HEK293 (cell line): Measurements from ENCODE around the gene SKIC8.
"Not testable (repeated sequence)": the region's sequence is repeated elsewhere in the genome, so short reads cannot be mapped to it uniquely, and the experiment has no call there.

ENCODE experiments used
- CTCF ChIA-PET: fragments of 350-600 bp; formaldehyde crosslinking; extraction: SDS; loops from one replicate; lab custom pipeline; 2021; ENCODE audit warnings: antibody characterized with exemption; lab: Yijun Ruan, JAX
- POLR2A ChIA-PET: fragments of 300-600 bp; formaldehyde crosslinking; extraction: SDS; loops from one replicate; lab custom pipeline; 2020; ENCODE audit warnings: antibody characterized with exemption, inconsistent platforms; lab: Yijun Ruan, JAX
- H3K27ac ChIP-seq: fragments of 200-500 bp; sonication (Bioruptor generic); 2 replicates; pipeline ENCODE4 v1.5.1; 2014; ENCODE audit warnings: low read depth, low read length, control low read depth, inconsistent platforms; ENCODE audit errors: extremely low read depth
- H3K36me3 ChIP-seq, 2 experiments: fragments of 200-500 bp in 1 of 2; sonication (Bioruptor generic) in 1 of 2; 1 replicate in 1 of 2; 2 replicates in 1 of 2; pipeline ENCODE4 v1.5.1; 2014 to 2017; ENCODE audit warnings: inconsistent platforms in 2 of 2, low read length in 2 of 2; ENCODE audit not compliant: control insufficient read depth in 2 of 2, insufficient read depth in 1 of 2
- H3K4me1 ChIP-seq: fragments of 200-500 bp; sonication (Bioruptor generic); 2 replicates; pipeline ENCODE4 v1.5.1; 2014; ENCODE audit warnings: mild to moderate bottlenecking, low read length, inconsistent platforms; ENCODE audit not compliant: control insufficient read depth, insufficient read depth
- H3K4me3 ChIP-seq: 2 replicates; pipeline ENCODE4 v1.5.1; 2011; ENCODE audit warnings: low read depth, mild to moderate bottlenecking, control low read depth, low read length, moderate library complexity
- H3K9me3 ChIP-seq: fragments of 200-500 bp; sonication (Bioruptor generic); 2 replicates; pipeline ENCODE4 v1.5.1; 2014; ENCODE audit warnings: low read depth, low read length, inconsistent platforms; ENCODE audit not compliant: control insufficient read depth, insufficient read depth
- FEZF1 ChIP-seq: fragments of 450-650 bp; formaldehyde crosslinking; IDR thresholded peaks from 2 replicates; pipeline ENCODE4 v1.5.1; 2016; ENCODE audit warnings: missing biosample characterization, missing genetic modification characterization
- SP2 ChIP-seq: fragments of 450-650 bp; formaldehyde crosslinking; IDR thresholded peaks from 2 replicates; pipeline ENCODE4 v1.5.1; 2016; ENCODE audit warnings: missing biosample characterization, missing genetic modification characterization
- WT1 ChIP-seq: fragments of 450-650 bp; formaldehyde crosslinking; IDR thresholded peaks from 2 replicates; pipeline ENCODE4 v1.5.1; 2016; ENCODE audit warnings: missing biosample characterization, missing genetic modification characterization
- YY2 ChIP-seq: fragments of 450-650 bp; formaldehyde crosslinking; IDR thresholded peaks from 2 replicates; pipeline ENCODE4 v1.5.1; 2016; ENCODE audit warnings: missing biosample characterization, missing genetic modification characterization
- ZBTB21 ChIP-seq: fragments of 450-650 bp; formaldehyde crosslinking; IDR thresholded peaks from 2 replicates; pipeline ENCODE4 v1.5.1; 2017; ENCODE audit warnings: missing biosample characterization, missing genetic modification characterization
- ZNF426 ChIP-seq: fragments of 450-650 bp; formaldehyde crosslinking; IDR thresholded peaks from 2 replicates; pipeline ENCODE4 v1.5.1; 2017; ENCODE audit warnings: missing biosample characterization, missing genetic modification characterization, mild to moderate bottlenecking, inconsistent platforms, moderate library complexity
- ZNF544 ChIP-seq: fragments of 450-650 bp; formaldehyde crosslinking; IDR thresholded peaks from 2 replicates; pipeline ENCODE4 v1.5.0; 2017; ENCODE audit warnings: missing biosample characterization, missing genetic modification characterization
- ZNF621 ChIP-seq: fragments of 450-650 bp; formaldehyde crosslinking; IDR thresholded peaks from 2 replicates; pipeline ENCODE4 v1.5.1; 2017; ENCODE audit warnings: missing biosample characterization, missing genetic modification characterization
- TF ChIP-seq, protein P1 (sequence below): fragments of 450-650 bp; formaldehyde crosslinking; IDR thresholded peaks from 2 replicates; pipeline ENCODE4 v1.5.1; 2016; ENCODE audit warnings: missing biosample characterization, missing genetic modification characterization
- TF ChIP-seq, protein P2 (sequence below): fragments of 450-650 bp; formaldehyde crosslinking; IDR thresholded peaks from 2 replicates; pipeline ENCODE4 v1.5.1; 2016; ENCODE audit warnings: missing biosample characterization, missing genetic modification characterization
- TF ChIP-seq, protein P3 (sequence below): fragments of 450-650 bp; formaldehyde crosslinking; conservative IDR thresholded peaks from 2 replicates; pipeline ENCODE4 v1.5.1; 2016; ENCODE audit warnings: low read depth, missing biosample characterization, missing genetic modification characterization

The SKIC8 gene

DNA sequence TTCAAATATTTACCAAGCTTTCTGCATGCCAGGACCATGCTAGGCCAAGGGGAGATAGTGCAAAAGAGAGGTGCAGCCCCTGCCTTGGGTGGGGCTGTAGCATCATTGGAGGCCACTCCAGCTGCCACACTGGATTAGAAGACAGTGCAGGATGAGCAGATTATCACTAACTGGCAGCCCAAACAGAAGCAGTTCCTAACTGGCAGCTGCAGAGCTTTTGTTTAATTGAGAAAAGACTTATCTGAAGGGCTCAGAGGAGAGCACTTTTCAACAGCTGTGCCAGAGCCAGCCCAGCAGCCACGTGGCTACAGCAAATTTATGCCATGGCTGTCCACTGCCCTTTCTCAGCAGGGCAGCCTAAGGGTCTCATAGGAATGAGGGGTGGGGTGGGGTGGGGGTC, 51.5 kb downstream of the SKIC8 start:
- no peaks in the 10 kb centered on the region for H3K9me3 ChIP-seq
- no peak overlapping the region for H3K27ac ChIP-seq
- H3K4me1 ChIP-seq, result no peaks in the 10 kb centered on the region
- H3K4me3 ChIP-seq, result no peak overlapping the region
- ChIA-PET POLR2A (no interaction called here), CTCF (interaction anchor here (0.5 to 1.1 kb wide), 2 partner anchors 71 to 451 kb away, joined by 3 read pairs; no protein-coding TSS in a partner anchor)
- TF ChIP-seq SP2 (tag by site-specific recombination) (no peak), FEZF1 (tag by site-specific recombination) (no peak), ZNF621 (tag by site-specific recombination) (no peak), ZBTB21 (tag by site-specific recombination) (no peak), ZNF426 (tag by site-specific recombination) (no peak), WT1 (tag by site-specific recombination) (no peak), ZNF544 (tag by site-specific recombination) (no peak), YY2 (tag by site-specific recombination) (no peak)
- TF ChIP-seq, protein P1, sequence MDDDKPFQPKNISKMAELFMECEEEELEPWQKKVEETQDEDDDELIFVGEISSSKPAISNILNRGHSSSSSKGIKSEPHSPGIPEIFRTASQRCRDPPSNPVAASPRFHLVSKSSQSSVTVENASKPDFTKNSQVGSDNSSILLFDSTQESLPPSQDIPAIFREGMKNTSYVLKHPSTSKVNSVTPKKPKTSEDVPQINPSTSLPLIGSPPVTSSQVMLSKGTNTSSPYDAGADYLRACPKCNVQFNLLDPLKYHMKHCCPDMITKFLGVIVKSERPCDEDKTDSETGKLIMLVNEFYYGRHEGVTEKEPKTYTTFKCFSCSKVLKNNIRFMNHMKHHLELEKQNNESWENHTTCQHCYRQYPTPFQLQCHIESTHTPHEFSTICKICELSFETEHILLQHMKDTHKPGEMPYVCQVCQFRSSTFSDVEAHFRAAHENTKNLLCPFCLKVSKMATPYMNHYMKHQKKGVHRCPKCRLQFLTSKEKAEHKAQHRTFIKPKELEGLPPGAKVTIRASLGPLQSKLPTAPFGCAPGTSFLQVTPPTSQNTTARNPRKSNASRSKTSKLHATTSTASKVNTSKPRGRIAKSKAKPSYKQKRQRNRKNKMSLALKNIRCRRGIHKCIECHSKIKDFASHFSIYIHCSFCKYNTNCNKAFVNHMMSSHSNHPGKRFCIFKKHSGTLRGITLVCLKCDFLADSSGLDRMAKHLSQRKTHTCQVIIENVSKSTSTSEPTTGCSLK (tag by site-specific recombination), result no peak
- TF ChIP-seq, protein P2, sequence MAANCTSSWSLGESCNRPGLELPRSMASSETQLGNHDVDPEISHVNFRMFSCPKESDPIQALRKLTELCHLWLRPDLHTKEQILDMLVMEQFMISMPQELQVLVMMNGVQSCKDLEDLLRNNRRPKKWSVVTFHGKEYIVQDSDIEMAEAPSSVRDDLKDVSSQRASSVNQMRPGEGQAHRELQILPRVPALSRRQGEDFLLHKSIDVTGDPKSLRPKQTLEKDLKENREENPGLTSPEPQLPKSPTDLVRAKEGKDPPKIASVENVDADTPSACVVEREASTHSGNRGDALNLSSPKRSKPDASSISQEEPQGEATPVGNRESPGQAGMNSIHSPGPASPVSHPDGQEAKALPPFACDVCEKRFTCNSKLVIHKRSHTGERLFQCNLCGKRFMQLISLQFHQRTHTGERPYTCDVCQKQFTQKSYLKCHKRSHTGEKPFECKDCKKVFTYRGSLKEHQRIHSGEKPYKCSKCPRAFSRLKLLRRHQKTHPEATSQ (tag by site-specific recombination), result no peak
- TF ChIP-seq, protein P3, sequence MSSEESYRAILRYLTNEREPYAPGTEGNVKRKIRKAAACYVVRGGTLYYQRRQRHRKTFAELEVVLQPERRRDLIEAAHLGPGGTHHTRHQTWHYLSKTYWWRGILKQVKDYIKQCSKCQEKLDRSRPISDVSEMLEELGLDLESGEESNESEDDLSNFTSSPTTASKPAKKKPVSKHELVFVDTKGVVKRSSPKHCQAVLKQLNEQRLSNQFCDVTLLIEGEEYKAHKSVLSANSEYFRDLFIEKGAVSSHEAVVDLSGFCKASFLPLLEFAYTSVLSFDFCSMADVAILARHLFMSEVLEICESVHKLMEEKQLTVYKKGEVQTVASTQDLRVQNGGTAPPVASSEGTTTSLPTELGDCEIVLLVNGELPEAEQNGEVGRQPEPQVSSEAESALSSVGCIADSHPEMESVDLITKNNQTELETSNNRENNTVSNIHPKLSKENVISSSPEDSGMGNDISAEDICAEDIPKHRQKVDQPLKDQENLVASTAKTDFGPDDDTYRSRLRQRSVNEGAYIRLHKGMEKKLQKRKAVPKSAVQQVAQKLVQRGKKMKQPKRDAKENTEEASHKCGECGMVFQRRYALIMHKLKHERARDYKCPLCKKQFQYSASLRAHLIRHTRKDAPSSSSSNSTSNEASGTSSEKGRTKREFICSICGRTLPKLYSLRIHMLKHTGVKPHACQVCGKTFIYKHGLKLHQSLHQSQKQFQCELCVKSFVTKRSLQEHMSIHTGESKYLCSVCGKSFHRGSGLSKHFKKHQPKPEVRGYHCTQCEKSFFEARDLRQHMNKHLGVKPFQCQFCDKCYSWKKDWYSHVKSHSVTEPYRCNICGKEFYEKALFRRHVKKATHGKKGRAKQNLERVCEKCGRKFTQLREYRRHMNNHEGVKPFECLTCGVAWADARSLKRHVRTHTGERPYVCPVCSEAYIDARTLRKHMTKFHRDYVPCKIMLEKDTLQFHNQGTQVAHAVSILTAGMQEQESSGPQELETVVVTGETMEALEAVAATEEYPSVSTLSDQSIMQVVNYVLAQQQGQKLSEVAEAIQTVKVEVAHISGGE (tag by site-specific recombination), result no peak
- TF ChIP-seq, all 188 proteins: peak for 0
- no peaks in the 10 kb centered on the region for H3K36me3 ChIP-seq

DNA sequence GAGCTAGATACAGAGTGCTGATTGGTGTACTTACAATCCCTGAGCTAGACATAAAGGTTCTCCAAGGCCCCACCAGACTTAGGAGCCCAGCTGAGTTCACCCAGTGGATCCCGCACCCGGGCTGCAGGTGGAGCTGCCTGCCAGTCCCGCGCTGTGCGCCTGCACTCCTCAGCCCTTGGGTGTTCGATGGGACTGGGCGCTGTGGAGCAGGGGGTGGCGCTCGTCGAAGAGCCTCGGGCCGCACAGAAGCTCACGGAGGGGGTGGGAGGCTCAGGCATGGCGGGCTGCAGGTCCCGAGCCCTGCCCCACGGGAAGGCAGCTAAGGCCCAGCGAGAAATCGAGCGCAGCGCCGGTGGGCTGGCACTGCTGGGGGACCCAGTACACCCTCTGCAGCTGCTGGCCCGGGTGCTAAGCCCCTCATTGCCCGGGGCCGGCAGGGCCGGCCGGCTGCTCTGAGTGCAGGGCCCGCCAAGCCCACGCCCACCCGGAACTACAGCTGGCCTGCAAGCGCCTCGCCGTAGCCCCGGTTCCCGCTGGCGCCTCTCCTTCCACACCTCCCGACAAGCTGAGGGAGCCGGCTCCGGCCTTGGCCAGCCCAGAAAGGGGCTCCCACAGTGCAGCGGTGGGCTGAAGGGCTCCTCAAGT, 53.3 kb downstream of the SKIC8 start:
- CTCF ChIA-PET, result interaction anchor here (1.2 to 10.5 kb wide), 3 partner anchors 12 to 133 kb away, joined by 3 to 234 read pairs (median 206); no protein-coding TSS in a partner anchor
- H3K27ac ChIP-seq, POLR2A ChIA-PET, H3K36me3 ChIP-seq, H3K4me1 ChIP-seq, H3K4me3 ChIP-seq, H3K9me3 ChIP-seq: not testable (repeated sequence)

DNA sequence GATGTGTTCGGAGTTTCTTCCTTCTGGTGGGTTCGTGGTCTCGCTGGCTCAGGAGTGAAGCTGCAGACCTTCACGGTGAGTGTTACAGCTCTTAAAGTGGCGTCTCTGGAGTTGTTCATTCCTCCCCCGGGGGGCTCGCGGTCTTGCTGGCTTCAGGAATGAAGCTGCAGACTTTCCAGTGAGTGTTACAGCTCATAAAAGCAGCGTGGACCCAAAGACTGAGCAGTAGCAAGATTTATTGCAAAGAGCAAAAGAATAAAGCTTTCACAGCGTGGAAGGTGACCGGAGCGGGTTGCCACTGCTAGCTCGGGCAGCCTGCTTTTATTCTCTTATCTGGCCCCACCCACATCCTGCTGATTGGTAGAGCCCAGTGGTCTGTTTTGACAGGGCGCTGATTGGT, 54.0 kb downstream of the SKIC8 start:
- CTCF ChIA-PET, result interaction anchor here (1.2 to 10.5 kb wide), 3 partner anchors 12 to 133 kb away, joined by 3 to 234 read pairs (median 206); no protein-coding TSS in a partner anchor
- H3K9me3 ChIP-seq, H3K4me3 ChIP-seq, POLR2A ChIA-PET, H3K36me3 ChIP-seq, H3K27ac ChIP-seq, H3K4me1 ChIP-seq: not testable (repeated sequence)
